Muscle of arm (tissue), 12 donors: ENCODE results near the gene PGP. TPM values are rescaled to one million over a fixed set of nuclear protein-coding genes. Genes with fewer than 3 reads are reported as not detected.
A peak's percentile ranks its signal among the peaks of the same experiment; 100 is the strongest.
"Not testable (repeated sequence)": the region's sequence is repeated elsewhere in the genome, so short reads cannot be mapped to it uniquely, and the experiment has no call there.

Experiments
- DNase-seq: peaks from one replicate; pipeline ENCODE4 v3.0.0-alpha.2; 2013
- polyA plus RNA-seq, 12 donors: library from polyadenylated mRNA; unstranded; fragments of 120-200 nt; gene quantifications; one replicate each; pipeline ENCODE4 v1.2.1, GENCODE V29; 2013; ENCODE audit not compliant: insufficient read length in 12 of 12

PGP gene
- polyA plus RNA-seq, 12 donors, result 8.8 to 25.3 (median 12.4) TPM; not detected in 1

GRCh38 chr16:2204416-2205103, 10.1 kb downstream of the PGP start:
- DNase-seq, result no peak

- not testable (repeated sequence) for DNase-seq
These were observed 11.4 kb downstream of the PGP start for GRCh38 chr16:2203119-2203688.

- DNase-seq, result no peak
These were observed 14.3 kb downstream of the PGP start for GRCh38 chr16:2200313-2200712.

- no peak for DNase-seq
These were observed 15.0 kb downstream of the PGP start for GRCh38 chr16:2199621-2200139.

- no peak for DNase-seq
These were observed 15.5 kb downstream of the PGP start for GRCh38 chr16:2199095-2199494.

GRCh38 chr16:2198283-2198682, 16.4 kb downstream of the PGP start:
- DNase-seq, result no peak

- no peak for DNase-seq
These were observed 16.9 kb downstream of the PGP start for GRCh38 chr16:2197765-2198164.

- no peak for DNase-seq
These were observed 17.6 kb downstream of the PGP start for GRCh38 chr16:2196981-2197511.

- no peak for DNase-seq
These were observed 18.3 kb downstream of the PGP start, which contains the start of gene CASKIN1 for GRCh38 chr16:2196162-2196980. TSS of gene CASKIN1 (minus strand) at chr16:2196605. CDS start at chr16:2196432, 173 bp downstream.

- DNase-seq, result no peak
These were observed 19.1 kb downstream of the PGP start for GRCh38 chr16:2195322-2196161.

- peak; percentile 25 for DNase-seq
These were observed 19.8 kb downstream of the PGP start for GRCh38 chr16:2194852-2195321.

GRCh38 chr16:2194166-2194834, 20.3 kb downstream of the PGP start:
- peak; percentile 36 for DNase-seq

- no peak for DNase-seq
These were observed 23.3 kb downstream of the PGP start for GRCh38 chr16:2191446-2191706.

- DNase-seq, result no peak
These were observed 23.8 kb downstream of the PGP start for GRCh38 chr16:2190659-2191445.

GRCh38 chr16:2190002-2190658, 24.5 kb downstream of the PGP start:
- no peak for DNase-seq

- no peak for DNase-seq
These were observed 25.3 kb downstream of the PGP start for GRCh38 chr16:2189252-2189893.

GRCh38 chr16:2188395-2188794, 26.2 kb downstream of the PGP start:
- no peak for DNase-seq

- no peak for DNase-seq
These were observed 27.4 kb downstream of the PGP start for GRCh38 chr16:2187212-2187611.

- DNase-seq, result no peak
These were observed 28.1 kb downstream of the PGP start for GRCh38 chr16:2186505-2186904.
